H4 (cell line): Measurements from ENCODE around the gene PCGF5. TPM values are rescaled to one million over a fixed set of nuclear protein-coding genes. Genes with fewer than 3 reads are reported as not detected.
"Not testable (repeated sequence)": the region's sequence is repeated elsewhere in the genome, so short reads cannot be mapped to it uniquely, and the experiment has no call there.

Experiments used
- DNase-seq: peaks from one replicate; pipeline ENCODE4 v3.0.0-alpha.2; 2015; ENCODE audit warnings: low spot score
- total RNA-seq: library from RNA; depleted of rRNA; stranded (reverse); fragments of >200 nt; shearing (Covaris generic); gene quantifications from 2 replicates; pipeline ENCODE4 v1.2.3, GENCODE V29; 2014

The PCGF5 gene
- total RNA-seq, 1 experiment from 2014 or later, result 29.6 TPM

GRCh38 chr10:91286572-91286971 lies 66.1 kb downstream of the PCGF5 start:
- DNase-seq, result no peak

- DNase-seq, result no peak
Measured at GRCh38 chr10:91287276-91287675, 66.8 kb downstream of the PCGF5 start.

- DNase-seq, result no peak
Measured at GRCh38 chr10:91287912-91288311, 67.4 kb downstream of the PCGF5 start.

- no peak for DNase-seq
Measured at GRCh38 chr10:91289305-91289704, 68.8 kb downstream of the PCGF5 start.

- no peak for DNase-seq
Measured at GRCh38 chr10:91290607-91291006, 70.1 kb downstream of the PCGF5 start.

GRCh38 chr10:91294134-91294906 lies 73.9 kb downstream of the PCGF5 start:
- no peak for DNase-seq

- DNase-seq, result no peak
Measured at GRCh38 chr10:91295346-91295745, 74.9 kb downstream of the PCGF5 start.

GRCh38 chr10:91296471-91296870 lies 76.0 kb downstream of the PCGF5 start:
- DNase-seq, result peak; percentile 55

- peak; percentile 69 for DNase-seq
Measured at GRCh38 chr10:91298224-91298871, 77.9 kb downstream of the PCGF5 start.

GRCh38 chr10:91299999-91300575 lies 79.6 kb downstream of the PCGF5 start:
- DNase-seq, result no peak

- not testable (repeated sequence) for DNase-seq
Measured at GRCh38 chr10:91302946-91303345, 82.5 kb downstream of the PCGF5 start.

GRCh38 chr10:91305979-91306378 lies 85.5 kb downstream of the PCGF5 start:
- not testable (repeated sequence) for DNase-seq

- DNase-seq, result no peak
Measured at GRCh38 chr10:91307489-91307888, 87.0 kb downstream of the PCGF5 start.

- DNase-seq, result no peak
Measured at GRCh38 chr10:91309711-91310110, 89.2 kb downstream of the PCGF5 start.

- DNase-seq, result no peak
Measured at GRCh38 chr10:91311601-91312381, 91.3 kb downstream of the PCGF5 start.

- DNase-seq, result no peak
Measured at GRCh38 chr10:91312382-91312733, 91.9 kb downstream of the PCGF5 start.

- no peak for DNase-seq
Measured at GRCh38 chr10:91313796-91314485, 93.5 kb downstream of the PCGF5 start.

GRCh38 chr10:91316486-91316885 lies 96.0 kb downstream of the PCGF5 start:
- no peak for DNase-seq

GRCh38 chr10:91317541-91317940 lies 97.1 kb downstream of the PCGF5 start:
- DNase-seq, result no peak

GRCh38 chr10:91319336-91319735 lies 98.9 kb downstream of the PCGF5 start:
- DNase-seq, result no peak

GRCh38 chr10:91323293-91323905 lies 102.9 kb downstream of the PCGF5 start:
- not testable (repeated sequence) for DNase-seq
